Right atrium auricular region (tissue), 2 donors: ENCODE results near the gene MYH14. TPM values are rescaled to one million over a fixed set of nuclear protein-coding genes. Genes with fewer than 3 reads are reported as not detected.
"Not testable (repeated sequence)": the region's sequence is repeated elsewhere in the genome, so short reads cannot be mapped to it uniquely, and the experiment has no call there.

Source experiments
- DNase-seq: peaks from one replicate; pipeline ENCODE4 v3.0.0-alpha.2; 2019; ENCODE audit warnings: low spot score
- H3K27ac ChIP-seq, 2 donors: fragments of 200-600 bp; sonication (generic); 1 replicate in 1 of 2; 2 replicates in 1 of 2; pipeline ENCODE4 v1.5.1; 2016 to 2019
- H3K27me3 ChIP-seq, 2 donors: fragments of 200-600 bp; sonication (generic); one replicate each; pipeline versions ENCODE4 v1.5.1 to v1.6.0; 2017 to 2019
- H3K36me3 ChIP-seq: fragments of 200-600 bp; sonication (generic); one replicate; pipeline ENCODE4 v1.5.1; 2016
- H3K4me1 ChIP-seq, 2 donors: fragments of 200-600 bp; sonication (generic); one replicate each; pipeline versions ENCODE4 v1.5.1 to v1.6.0; 2017 to 2019
- H3K4me3 ChIP-seq, 2 donors: fragments of 200-600 bp; sonication (generic); 1 replicate in 1 of 2; 2 replicates in 1 of 2; pipeline ENCODE4 v1.5.1; 2017 to 2019; ENCODE audit warnings: mild to moderate bottlenecking in 1 of 2, moderate library complexity in 1 of 2
- H3K9me3 ChIP-seq, 2 donors: fragments of 200-600 bp; sonication (generic); one replicate each; pipeline ENCODE4 v1.5.1; 2019
- total RNA-seq, 2 donors: library from RNA; depleted of rRNA; stranded (reverse); fragments of >200 nt; gene quantifications; one replicate each; pipeline ENCODE4 v1.1.0, GENCODE V29; 2016
- TF ChIP-seq, protein P1 (sequence below), 2 donors: fragments of 200-600 bp; sonication (generic); IDR thresholded peaks; one replicate each; pipeline ENCODE4 v1.5.1; 2019; ENCODE audit warnings: antibody characterized with exemption in 2 of 2

The MYH14 gene
- total RNA-seq, 2 donors from 2014 or later, result 40.9 to 44.5 TPM

GRCh38 chr19:50349277-50350057 lies 146.0 kb downstream of the MYH14 start:
- no peak overlapping the region for H3K27ac ChIP-seq

GRCh38 chr19:50352242-50352641 lies 148.8 kb downstream of the MYH14 start:
- no peak for DNase-seq
- H3K27me3 ChIP-seq, result no peaks in the 10 kb centered on the region
- no peak overlapping the region for H3K27ac ChIP-seq
- no peaks in the 10 kb centered on the region for H3K36me3 ChIP-seq
- H3K4me1 ChIP-seq, result no peaks in the 10 kb centered on the region
- TF ChIP-seq, protein P1, sequence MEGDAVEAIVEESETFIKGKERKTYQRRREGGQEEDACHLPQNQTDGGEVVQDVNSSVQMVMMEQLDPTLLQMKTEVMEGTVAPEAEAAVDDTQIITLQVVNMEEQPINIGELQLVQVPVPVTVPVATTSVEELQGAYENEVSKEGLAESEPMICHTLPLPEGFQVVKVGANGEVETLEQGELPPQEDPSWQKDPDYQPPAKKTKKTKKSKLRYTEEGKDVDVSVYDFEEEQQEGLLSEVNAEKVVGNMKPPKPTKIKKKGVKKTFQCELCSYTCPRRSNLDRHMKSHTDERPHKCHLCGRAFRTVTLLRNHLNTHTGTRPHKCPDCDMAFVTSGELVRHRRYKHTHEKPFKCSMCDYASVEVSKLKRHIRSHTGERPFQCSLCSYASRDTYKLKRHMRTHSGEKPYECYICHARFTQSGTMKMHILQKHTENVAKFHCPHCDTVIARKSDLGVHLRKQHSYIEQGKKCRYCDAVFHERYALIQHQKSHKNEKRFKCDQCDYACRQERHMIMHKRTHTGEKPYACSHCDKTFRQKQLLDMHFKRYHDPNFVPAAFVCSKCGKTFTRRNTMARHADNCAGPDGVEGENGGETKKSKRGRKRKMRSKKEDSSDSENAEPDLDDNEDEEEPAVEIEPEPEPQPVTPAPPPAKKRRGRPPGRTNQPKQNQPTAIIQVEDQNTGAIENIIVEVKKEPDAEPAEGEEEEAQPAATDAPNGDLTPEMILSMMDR (IDR thresholded peaks at IDR 0.05), result no peak
- H3K4me3 ChIP-seq, result no peak overlapping the region
- no peaks in the 10 kb centered on the region for H3K9me3 ChIP-seq

More at GRCh38 chr19:50349277-50350057, 146.0 kb downstream of the MYH14 start:
- Histone ChIP-seq H3K4me1 (no peaks in the 10 kb centered on the region), H3K36me3 (no peaks in the 10 kb centered on the region), H3K27me3 (no peaks in the 10 kb centered on the region), H3K9me3 (peaks cover 0 to 7% of the 10 kb centered on the region in 2 donors), H3K4me3 (no peak overlapping the region)
- no peak for DNase-seq
- TF ChIP-seq, protein P1 (IDR thresholded peaks at IDR 0.05), result no peak

DNA sequence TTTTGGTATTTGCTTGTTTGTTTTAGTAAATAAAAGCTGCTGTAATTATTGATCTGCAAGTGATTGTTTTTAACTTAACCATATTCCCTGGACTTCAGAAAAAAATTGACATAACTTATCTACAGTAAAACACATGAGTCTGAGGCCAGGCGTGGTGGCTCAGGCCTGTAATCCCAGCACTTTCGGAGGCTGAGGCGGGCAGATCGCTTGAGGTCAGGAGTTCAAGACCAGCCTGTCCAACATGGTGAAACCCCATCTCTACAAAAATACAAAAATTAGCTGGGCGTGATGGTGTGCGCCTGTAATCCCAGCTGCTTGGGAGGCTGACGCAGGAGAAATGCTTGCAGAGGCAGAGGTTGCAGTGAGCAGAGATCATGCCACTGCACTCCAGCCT lies 150.1 kb downstream of the MYH14 start:
- not testable (repeated sequence) for H3K4me3 ChIP-seq, H3K36me3 ChIP-seq, H3K9me3 ChIP-seq, H3K4me1 ChIP-seq, H3K27me3 ChIP-seq, DNase-seq, H3K27ac ChIP-seq

GRCh38 chr19:50356691-50357177 lies 153.3 kb downstream of the MYH14 start:
- Histone ChIP-seq H3K27ac (peak overlapping the region in 1 of 2 donors; percentile 89), H3K27me3 (no peaks in the 10 kb centered on the region), H3K9me3 (no peaks in the 10 kb centered on the region), H3K4me3 (peak overlapping the region in 1 of 2 donors; percentile 52), H3K36me3 (no peaks in the 10 kb centered on the region), H3K4me1 (peaks cover 0 to 8% of the 10 kb centered on the region in 2 donors)
- no peak for DNase-seq
- TF ChIP-seq, protein P1 (IDR thresholded peaks at IDR 0.05), result no peak

GRCh38 chr19:50357178-50358100 lies 154.0 kb downstream of the MYH14 start:
- Histone ChIP-seq H3K27me3 (no peaks in the 10 kb centered on the region), H3K4me3 (peak overlapping the region; percentile 40 to 52), H3K27ac (peak overlapping the region; percentile 86 to 89), H3K36me3 (no peaks in the 10 kb centered on the region), H3K4me1 (peaks cover 0 to 8% of the 10 kb centered on the region in 2 donors), H3K9me3 (no peaks in the 10 kb centered on the region)
- peak; percentile 92 for DNase-seq
- TF ChIP-seq, protein P1 (IDR thresholded peaks at IDR 0.05), result peak; percentile 84 to 96
